Pancreas (tissue), 10 donors: ENCODE data around the gene HHAT. TPM values are rescaled to one million over a fixed set of nuclear protein-coding genes. Genes with fewer than 3 reads are reported as not detected.

ENCODE experiments used
- ATAC-seq, 4 donors: fragments of 200-7000 bp; cut with Tn5 transposase; one replicate each; pipeline versions ENCODE4 v1.8.0 to v1.9.1; 2020; ENCODE audit warnings: mild to moderate bottlenecking in 4 of 4, moderate library complexity in 4 of 4
- DNase-seq, 6 donors: peaks; one replicate each; pipeline ENCODE4 v3.0.0-alpha.2; 2020
- FAIRE-seq: peaks from 2 replicates; lab custom pipeline; 2012; peaks lifted over from hg19 to GRCh38; lab: Jason Lieb, UNC
- H3K27ac ChIP-seq, 4 donors: fragments of 200-600 bp; sonication (generic); 1 replicate in 3 of 4; 2 replicates in 1 of 4; pipeline versions ENCODE4 v1.5.0 to v1.8.0; 2020
- H3K27me3 ChIP-seq, 4 donors: fragments of 200-600 bp; one replicate each; pipeline ENCODE4 v1.8.0; 2021
- H3K36me3 ChIP-seq, 3 donors: fragments of 200-600 bp; sonication (generic) in 1 of 3; one replicate each; pipeline versions ENCODE4 v1.5.0 to v1.8.0; 2020 to 2021
- H3K4me1 ChIP-seq, 3 donors: fragments of 200-600 bp; one replicate each; pipeline ENCODE4 v1.8.0; 2021
- H3K4me3 ChIP-seq, 4 donors: fragments of 200-600 bp; sonication (generic) in 2 of 4; one replicate each; pipeline versions ENCODE4 v1.5.0 to v1.8.0; 2020 to 2021
- H3K9me3 ChIP-seq, 4 donors: fragments of 200-600 bp; one replicate each; pipeline ENCODE4 v1.8.0; 2021
- WGBS, 2 donors: extraction: QIAGEN DNeasy Blood & Tissue Kit; methylation state at CpG; one replicate each; pipeline ENCODE4 v1.1.7; 2013; 5-methylcytosine and 5-hydroxymethylcytosine counted together
- intact Hi-C, 3 donors: fragments of 100-400 bp; cut with DNase I; formaldehyde crosslinking; loops; one replicate each; pipeline versions ENCODE4 v1.11.1 to v1.14.2; 2022
- polyA plus RNA-seq, 2 donors: library from polyadenylated mRNA; stranded (reverse); fragments of 200-250 nt; gene quantifications; one replicate each; pipeline ENCODE4 v1.2.3, GENCODE V29; 2013
- total RNA-seq, 6 donors: library from RNA; stranded (reverse); fragmentation: NEBNext Ultra II Directional in 4 of 6; extraction: Animal tissue kit (Norgen Biotek cat#: 25700) in 4 of 6; gene quantifications; one replicate each; pipeline versions ENCODE4 v1.2.1 to v1.2.4, GENCODE V29; 2021 to 2023
- TF ChIP-seq, protein P1 (sequence below), 4 donors: fragments of 200-600 bp; sonication (generic) in 3 of 4; IDR thresholded peaks; one replicate each; pipeline versions ENCODE4 v1.5.0 to v1.8.0; 2021; ENCODE audit warnings: antibody characterized with exemption in 4 of 4
- donor health status: healthy with polysubstance abuse.
- donor health status: DM: no; HTN: no; CAD: no; lungs with moderate emphysema.
- donor health status: DM: no; HTN: no; CAD: no.
- donor health status: control.
- donor health status: control.
- donor health status: Bipolar disorder and iron deficiency.
- donor health status: DM: yes; HTN: yes; CAD: no.
- donor health status: DM: no; HTN: no; CAD: no.
- donor health status: DM: no; HTN: no; CAD: no.
- donor health status: DM: yes; HTN: yes; CAD: no.

Gene HHAT
- total and polyA plus RNA-seq, 8 donors: 1.3 to 4.1 (median 2.4) TPM

DNA sequence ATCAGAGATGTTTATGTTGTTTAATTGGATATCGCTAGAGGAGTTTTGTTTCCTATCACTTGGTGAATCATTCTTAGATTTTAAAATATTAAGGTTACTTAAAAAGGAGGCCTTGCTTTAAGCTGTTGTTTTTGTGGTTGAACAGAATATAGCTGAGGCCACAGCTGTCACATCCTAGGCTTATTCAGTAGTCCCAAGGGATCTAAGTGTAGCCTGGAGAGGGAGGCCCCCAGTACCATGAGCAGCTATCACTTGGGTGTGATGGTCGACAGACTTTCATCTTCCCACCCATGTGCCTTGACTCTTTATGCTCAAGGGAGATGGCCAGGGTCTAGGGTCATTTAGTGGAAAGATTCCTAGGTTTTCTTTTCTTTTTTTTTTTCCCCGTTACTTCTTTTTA lies 278.7 kb downstream of the HHAT start:
- Histone ChIP-seq H3K9me3 (no peaks in the 10 kb centered on the region), H3K27ac (no peak overlapping the region), H3K36me3 (no peaks in the 10 kb centered on the region), H3K27me3 (no peaks in the 10 kb centered on the region), H3K4me1 (no peaks in the 10 kb centered on the region), H3K4me3 (no peak overlapping the region)
- DNase-seq: no peak
- 65 to 84% methylated on average over 3 of the region's 3 CpGs for WGBS, 2 donors
- no peak for FAIRE-seq
- TF ChIP-seq, protein P1, sequence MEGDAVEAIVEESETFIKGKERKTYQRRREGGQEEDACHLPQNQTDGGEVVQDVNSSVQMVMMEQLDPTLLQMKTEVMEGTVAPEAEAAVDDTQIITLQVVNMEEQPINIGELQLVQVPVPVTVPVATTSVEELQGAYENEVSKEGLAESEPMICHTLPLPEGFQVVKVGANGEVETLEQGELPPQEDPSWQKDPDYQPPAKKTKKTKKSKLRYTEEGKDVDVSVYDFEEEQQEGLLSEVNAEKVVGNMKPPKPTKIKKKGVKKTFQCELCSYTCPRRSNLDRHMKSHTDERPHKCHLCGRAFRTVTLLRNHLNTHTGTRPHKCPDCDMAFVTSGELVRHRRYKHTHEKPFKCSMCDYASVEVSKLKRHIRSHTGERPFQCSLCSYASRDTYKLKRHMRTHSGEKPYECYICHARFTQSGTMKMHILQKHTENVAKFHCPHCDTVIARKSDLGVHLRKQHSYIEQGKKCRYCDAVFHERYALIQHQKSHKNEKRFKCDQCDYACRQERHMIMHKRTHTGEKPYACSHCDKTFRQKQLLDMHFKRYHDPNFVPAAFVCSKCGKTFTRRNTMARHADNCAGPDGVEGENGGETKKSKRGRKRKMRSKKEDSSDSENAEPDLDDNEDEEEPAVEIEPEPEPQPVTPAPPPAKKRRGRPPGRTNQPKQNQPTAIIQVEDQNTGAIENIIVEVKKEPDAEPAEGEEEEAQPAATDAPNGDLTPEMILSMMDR (IDR thresholded peaks at IDR 0.05): no peak
- no peak for ATAC-seq
- intact Hi-C loops: no loop called here

DNA sequence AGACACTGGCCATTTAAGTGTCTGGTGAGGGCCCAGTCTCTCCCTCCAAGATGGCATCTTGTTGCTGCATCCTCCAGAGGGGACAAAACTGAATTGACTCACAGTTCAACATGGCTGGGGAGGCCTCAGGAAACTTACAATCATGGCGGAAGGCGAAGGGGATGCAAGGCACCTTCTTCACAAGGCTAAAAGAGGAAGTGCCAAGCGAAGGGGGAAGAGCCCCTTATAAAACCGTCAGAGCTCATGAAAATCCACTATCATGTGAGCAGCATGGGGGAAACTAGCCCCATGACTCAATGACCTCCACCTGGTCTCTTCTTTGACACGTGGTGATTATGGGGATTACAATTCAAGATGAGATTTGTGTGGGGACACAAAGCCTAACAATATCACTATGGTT lies 280.1 kb downstream of the HHAT start:
- Histone ChIP-seq H3K27ac (no peak overlapping the region), H3K36me3 (no peaks in the 10 kb centered on the region), H3K4me1 (no peaks in the 10 kb centered on the region), H3K4me3 (no peak overlapping the region), H3K9me3 (no peaks in the 10 kb centered on the region), H3K27me3 (no peaks in the 10 kb centered on the region)
- ATAC-seq (no peak), FAIRE-seq (no peak), DNase-seq (no peak)
- TF ChIP-seq, protein P1 (IDR thresholded peaks at IDR 0.05): no peak
- WGBS, 2 donors: 67 to 73% methylated on average over 5 of the region's 5 CpGs
- intact Hi-C loops: no loop called here

DNA sequence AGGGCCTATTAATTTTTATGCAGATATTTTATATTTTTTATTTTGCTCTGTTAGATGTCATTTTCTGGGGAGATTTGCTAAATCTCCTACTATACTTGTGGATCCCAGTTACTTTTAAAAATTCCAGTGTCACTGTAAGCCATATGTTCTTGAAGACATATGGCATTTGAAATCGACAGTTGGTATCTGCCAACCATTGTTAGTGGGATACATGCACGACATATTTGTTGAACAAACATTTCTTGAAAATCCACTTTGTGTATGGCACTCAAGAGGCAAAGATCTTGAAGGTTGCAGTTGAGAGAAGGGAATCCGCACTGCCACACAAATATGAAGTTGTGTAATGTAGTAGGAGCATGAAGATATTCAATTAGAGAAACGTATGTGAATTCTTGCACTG lies 287.7 kb downstream of the HHAT start:
- ATAC-seq: no peak

DNA sequence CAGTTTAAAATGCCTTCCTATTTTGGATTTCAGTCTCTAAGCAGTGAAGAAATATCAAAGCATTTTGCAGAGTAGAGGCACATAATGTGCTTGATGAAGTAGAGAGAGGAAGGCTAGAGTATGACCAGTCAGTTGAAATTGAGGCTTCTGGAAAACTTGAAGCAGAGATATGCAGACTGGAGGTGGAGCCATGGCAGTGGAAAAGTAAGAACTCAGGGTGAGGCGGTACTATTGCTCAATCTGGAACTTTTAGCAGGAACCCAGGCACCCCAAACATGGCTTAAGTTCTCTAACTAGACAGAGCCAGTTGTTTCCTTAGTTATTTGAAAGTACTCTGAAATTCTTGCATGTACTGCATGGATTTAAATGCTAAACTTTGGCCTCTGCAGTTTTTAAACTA lies 288.6 kb downstream of the HHAT start:
- 78 to 86% methylated on average over 1 of the region's 1 CpG for WGBS, 2 donors
- no peaks in the 10 kb centered on the region for H3K4me1 ChIP-seq
- TF ChIP-seq, protein P1 (IDR thresholded peaks at IDR 0.05): no peak
- H3K4me3 ChIP-seq: no peak overlapping the region
- H3K27me3 ChIP-seq: no peaks in the 10 kb centered on the region
- no peaks in the 10 kb centered on the region for H3K36me3 ChIP-seq
- DNase-seq (no peak), FAIRE-seq (no peak), ATAC-seq (no peak)
- H3K9me3 ChIP-seq: no peaks in the 10 kb centered on the region
- intact Hi-C loops: no loop called here
- H3K27ac ChIP-seq: no peak overlapping the region

More for the DNA sequence above, 287.7 kb downstream of the HHAT start:
- Histone ChIP-seq H3K4me1 (no peaks in the 10 kb centered on the region), H3K4me3 (no peak overlapping the region), H3K27me3 (no peaks in the 10 kb centered on the region), H3K27ac (no peak overlapping the region), H3K9me3 (no peaks in the 10 kb centered on the region), H3K36me3 (no peaks in the 10 kb centered on the region)
- intact Hi-C loops: no loop called here
- WGBS, 2 donors: 85 to 86% methylated on average over 4 of the region's 4 CpGs
- FAIRE-seq (no peak), DNase-seq (no peak)
- TF ChIP-seq, protein P1 (IDR thresholded peaks at IDR 0.05): no peak

DNA sequence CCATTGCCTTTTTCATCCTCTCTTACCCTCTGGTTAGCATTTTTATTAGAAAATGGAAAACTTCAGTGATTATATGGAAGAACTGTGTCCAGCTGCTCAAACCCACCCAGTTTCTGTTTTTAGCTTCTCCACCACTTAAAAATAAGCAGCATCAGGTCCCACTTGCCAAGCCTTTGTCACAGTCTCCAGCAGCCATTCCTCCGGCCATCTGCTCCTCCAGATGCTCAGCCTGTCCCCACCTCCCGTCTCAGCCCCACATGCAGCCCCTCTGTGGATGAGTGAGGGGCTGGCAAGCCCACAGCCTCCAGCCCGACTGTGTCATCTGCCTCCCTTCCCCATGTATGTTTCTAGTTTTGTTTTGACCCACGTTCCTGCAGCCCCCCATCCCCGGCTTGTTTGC lies 289.7 kb downstream of the HHAT start:
- TF ChIP-seq, protein P1 (IDR thresholded peaks at IDR 0.05): no peak
- Histone ChIP-seq H3K36me3 (no peaks in the 10 kb centered on the region), H3K27ac (no peak overlapping the region), H3K4me1 (no peaks in the 10 kb centered on the region), H3K4me3 (no peak overlapping the region), H3K27me3 (no peaks in the 10 kb centered on the region), H3K9me3 (no peaks in the 10 kb centered on the region)
- ATAC-seq: no peak
- whole genome bisulfite sequencing, 2 donors: 72 to 76% methylated on average over 5 of the region's 5 CpGs
- DNase-seq: no peak
- no peak for FAIRE-seq
- intact Hi-C loops: no loop called here
